ENCODE results near the gene UBFD1.
A peak's percentile ranks its signal among the peaks of the same experiment; 100 is the strongest.
"Not testable (repeated sequence)": the region's sequence is repeated elsewhere in the genome, so short reads cannot be mapped to it uniquely, and the experiment has no call there.

Gene UBFD1

GRCh38 chr16:23567602-23568001 lies 10.1 kb downstream of the UBFD1 start:
- no peak for DNase-seq (ENCODE audit: low read depth in 2 of 2)

DNA sequence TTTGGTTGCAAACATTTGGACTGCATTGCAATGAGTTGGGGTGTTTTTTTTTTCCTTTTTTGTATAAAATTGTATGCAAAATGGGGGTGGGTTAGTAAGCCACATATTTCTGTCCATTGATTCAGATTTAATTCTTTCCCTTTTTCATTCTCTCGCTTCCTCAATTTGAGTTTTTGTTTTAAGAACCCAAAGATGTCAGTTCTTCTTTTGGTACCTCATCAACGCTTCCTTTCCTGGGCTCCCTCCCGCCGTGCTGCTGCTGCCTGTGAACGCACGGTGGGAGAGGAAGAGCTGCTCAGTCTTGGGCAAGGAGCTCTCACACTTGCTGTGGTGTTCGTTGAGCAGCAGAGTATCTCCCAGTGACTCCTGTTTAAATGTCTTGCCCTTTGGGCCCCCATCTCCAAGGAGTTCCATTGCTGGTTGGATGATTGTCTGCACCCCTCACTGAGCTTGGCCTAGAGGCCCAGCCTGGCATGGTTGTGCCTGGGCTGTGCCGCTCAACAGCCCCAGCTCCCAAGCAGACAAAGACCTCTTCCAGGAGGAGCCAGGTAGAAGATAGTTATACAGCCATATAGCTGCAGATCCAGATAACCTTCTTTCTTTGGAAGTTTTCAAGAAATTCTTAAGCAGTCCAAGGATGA lies 13.6 kb downstream of the UBFD1 start:
- DNase-seq (ENCODE audit: low read depth in 2 of 2): no peak

- no peak for DNase-seq (ENCODE audit: low read depth in 2 of 2)
Measured at GRCh38 chr16:23571895-23572294, 14.4 kb downstream of the UBFD1 start.

GRCh38 chr16:23572394-23572793 lies 14.9 kb downstream of the UBFD1 start:
- DNase-seq (ENCODE audit: low read depth in 2 of 2): no peak

DNA sequence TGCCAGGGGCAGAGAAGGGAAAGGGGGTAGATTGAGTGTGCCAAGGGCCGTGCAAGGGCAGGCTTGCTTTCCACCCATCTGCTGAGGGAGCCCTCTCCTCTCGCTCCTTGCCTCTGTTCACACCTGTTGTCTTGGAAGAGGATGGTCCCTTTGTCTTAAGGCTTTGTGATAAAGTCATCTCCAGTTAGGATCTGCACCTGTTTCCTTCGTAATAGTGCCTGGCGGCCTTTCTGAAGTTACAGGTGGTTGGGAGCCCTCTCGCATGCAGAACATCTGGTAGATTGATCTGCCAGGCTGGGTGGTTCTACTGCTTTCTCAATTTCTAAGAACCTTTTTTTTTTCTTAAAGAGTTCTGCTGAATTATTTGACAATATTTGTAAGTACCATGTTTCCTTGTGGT lies 16.3 kb downstream of the UBFD1 start:
- no peak for DNase-seq (ENCODE audit: low read depth in 2 of 2)

DNA sequence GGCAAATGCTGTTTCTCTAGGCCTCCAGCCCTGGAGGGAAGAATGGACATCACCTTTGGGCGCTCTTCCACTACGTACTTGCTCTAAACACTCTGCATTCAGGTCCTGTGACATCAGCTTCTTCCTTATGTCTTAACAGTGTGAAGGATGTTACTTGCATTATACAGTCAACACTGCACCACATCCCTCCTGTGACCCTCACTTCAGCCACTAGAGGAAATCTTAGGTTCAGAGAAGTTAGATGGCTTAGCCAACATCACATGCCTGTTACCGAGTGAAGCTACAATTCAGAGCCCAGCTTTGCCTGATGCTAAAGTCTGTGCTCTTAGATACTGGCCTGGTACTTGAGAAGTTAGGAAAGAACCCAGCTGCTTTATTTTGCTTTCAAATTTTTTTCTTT lies 18.3 kb downstream of the UBFD1 start:
- DNase-seq (ENCODE audit: low read depth in 2 of 2): no peak

- DNase-seq (ENCODE audit: low read depth in 2 of 2): no peak
Measured at GRCh38 chr16:23577493-23577892, 20.0 kb downstream of the UBFD1 start.

GRCh38 chr16:23578101-23578830 lies 20.7 kb downstream of the UBFD1 start:
- no peak for DNase-seq (ENCODE audit: low read depth in 2 of 2)

GRCh38 chr16:23579371-23579770 lies 21.8 kb downstream of the UBFD1 start:
- no peak for DNase-seq (ENCODE audit: low read depth in 2 of 2)

DNA sequence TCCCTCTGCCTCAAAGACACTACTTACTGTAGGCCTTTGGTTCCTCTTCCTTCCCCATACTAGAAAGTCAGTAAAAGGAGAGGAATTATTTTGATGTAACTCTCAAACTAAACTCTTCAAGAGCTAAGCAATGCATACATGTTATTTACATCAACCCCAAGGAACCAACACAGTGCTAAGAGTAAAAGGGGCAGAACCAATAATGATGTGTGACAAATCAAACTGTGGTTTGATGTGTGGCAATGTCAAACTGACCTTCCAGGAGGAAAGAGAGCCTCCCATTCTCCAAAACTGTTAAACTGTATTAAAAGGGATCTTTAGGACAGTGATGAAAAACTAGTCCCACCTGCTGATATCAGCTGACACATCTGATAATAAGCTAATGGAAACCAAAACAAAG lies 22.9 kb downstream of the UBFD1 start:
- no peak for DNase-seq (ENCODE audit: low read depth in 2 of 2)

DNA sequence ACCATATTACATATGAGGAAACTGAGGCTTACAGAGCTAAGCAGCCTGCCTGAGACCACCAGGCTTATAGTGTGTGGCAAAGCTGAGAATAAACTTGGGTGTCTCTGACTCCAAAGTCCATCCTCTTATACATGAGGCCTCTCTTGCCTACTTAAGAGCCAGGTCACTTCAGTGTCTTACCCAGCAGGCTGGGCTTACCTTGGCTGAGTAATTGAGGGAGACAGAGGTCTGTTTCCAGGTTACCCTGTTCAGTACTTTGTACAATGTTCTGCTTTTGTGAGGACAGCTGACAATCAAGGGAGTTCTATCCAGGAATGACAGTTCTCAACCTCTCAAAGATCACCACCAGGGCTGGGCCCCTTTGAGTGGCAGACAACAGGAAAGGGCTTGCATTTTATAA lies 24.2 kb downstream of the UBFD1 start:
- DNase-seq (ENCODE audit: low read depth in 2 of 2): no peak

GRCh38 chr16:23583271-23583670 lies 25.7 kb downstream of the UBFD1 start:
- DNase-seq (ENCODE audit: low read depth in 2 of 2): not testable (repeated sequence)

DNA sequence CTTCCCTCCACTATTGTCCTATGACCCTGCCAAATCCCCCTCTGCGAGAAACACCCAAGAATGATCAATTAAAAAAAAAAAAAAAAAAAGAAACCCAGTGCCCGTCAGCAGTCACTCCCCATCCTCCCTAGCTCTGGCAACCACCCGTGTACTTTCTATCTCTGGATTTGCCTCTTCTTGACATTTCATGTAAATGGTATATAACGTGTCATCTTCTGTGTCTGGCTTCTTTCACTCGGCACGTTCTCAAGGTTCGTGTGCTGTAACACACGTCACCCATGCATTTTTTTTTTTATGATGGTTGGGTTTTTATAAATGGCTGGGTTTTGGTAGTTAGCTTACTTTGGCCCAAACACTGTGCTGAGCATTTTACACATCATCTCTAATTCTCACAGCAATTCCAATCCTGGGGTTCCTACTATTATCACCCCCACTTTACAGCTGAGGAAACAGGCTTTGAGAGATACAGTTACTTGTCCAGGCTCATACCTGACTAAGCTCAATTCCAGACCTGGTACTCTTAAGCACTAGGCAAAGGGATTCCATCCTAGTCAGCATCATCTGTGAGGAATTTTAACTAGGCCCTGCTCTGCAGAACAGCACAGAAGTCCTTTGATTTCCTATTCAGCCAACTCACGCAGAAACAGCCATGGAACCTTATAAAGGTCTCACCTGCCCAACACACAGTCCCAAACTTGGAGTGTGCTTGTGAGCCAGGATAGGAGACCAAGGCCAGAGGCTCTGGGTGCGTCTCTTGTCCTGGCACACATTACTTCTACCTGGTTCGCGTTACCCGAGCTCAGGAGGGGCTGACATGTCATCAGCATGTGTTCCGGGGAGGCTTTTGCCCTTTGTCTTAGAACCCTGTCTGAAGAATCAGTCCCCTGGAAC lies 26.9 kb downstream of the UBFD1 start:
- no peak for DNase-seq (ENCODE audit: low read depth in 2 of 2)

GRCh38 chr16:23587726-23588125 lies 30.2 kb downstream of the UBFD1 start:
- no peak for DNase-seq (ENCODE audit: low read depth in 2 of 2)

DNA sequence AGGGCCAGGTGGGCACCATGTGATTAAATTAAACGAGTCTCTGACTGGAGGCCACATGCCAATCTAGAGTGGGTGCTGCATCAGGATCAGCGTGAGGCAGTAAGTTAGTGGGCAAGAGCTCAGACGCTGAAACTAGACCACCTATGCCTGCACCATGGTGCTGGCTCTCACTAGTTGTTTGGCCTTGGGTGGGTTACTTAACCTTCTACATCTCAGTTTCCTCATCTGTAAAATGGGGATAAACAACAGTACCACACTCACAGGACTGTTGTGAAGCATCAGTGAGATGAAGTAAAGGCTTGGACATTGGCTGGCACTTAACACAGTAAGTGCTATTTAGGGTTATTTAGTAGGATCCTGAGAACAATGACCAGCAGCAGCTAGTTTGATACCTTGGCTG lies 32.7 kb downstream of the UBFD1 start:
- DNase-seq (ENCODE audit: low read depth in 2 of 2): no peak

- DNase-seq (ENCODE audit: low read depth in 2 of 2): no peak
Measured at GRCh38 chr16:23594186-23594585, 36.7 kb downstream of the UBFD1 start.

DNA sequence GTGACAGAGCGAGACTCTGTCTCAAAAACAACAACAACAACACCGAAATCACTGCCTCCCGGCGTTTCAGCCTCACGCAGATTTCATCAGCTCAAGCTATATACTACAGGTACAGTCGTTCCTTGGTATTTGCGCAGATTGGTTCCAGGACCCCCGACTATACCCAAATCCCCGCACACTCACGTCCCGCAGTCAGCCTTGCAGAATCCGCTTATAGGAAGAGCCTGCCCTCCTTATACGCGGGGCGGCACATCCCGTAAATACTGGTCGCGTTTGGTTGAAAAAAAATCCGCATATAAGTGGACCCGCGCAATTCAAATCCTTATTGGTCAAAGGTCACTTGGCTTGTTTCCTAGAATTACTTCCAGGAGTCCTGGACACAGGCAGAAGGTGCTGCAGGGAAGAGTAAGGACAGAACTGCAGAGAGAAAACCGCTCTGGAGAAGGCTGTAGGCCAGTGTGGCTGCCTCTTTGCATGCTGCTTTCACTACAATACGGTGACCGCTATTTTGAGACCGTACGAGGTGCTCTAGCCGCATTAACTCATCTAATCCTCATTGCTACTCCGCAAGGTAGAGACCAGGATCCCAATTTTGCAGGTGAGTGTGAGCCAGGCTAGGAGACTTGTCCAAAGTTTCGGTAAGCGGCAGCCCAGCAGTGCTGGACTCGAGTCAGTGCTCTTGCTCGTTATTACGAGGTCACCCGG lies 37.9 kb downstream of the UBFD1 start:
- no peak for DNase-seq (ENCODE audit: low read depth in 2 of 2)

DNA sequence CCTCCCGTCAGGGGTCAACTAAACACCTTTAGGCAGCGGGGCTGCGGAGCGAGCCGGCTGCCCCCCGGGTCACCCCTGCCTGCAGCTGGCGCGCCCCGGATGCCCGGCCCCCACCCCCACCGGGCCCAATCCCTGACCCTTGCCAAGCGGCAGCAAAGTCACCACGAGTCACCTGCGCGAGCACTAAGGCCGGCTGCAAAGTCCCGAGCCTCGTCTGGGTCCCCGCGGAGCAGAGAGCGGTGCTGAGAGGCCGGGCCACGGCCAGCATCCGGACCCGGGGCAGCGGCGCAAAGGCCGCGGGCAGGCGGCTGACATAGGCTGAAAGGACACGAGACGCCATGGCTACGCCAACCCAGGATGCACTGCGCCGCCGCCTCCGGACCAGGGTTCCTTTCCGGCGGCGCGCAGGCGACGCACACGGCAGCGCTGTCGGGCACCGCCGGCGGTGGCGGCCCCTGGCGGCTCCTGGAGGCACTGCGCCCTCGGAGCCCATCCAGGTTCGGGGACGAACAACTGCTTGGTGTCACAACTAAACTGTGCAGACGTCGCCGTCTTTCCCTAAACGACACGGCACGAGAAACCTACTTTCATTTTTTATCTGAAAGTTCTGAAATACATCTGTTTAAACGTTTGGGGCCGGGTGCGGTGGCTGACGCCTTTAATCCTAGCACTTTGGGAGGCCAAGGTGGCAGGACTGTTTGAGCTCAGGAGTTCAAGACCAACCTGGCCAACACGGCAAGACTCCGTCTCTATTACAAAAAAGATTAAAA lies 38.6 kb downstream of the UBFD1 start, which contains the start of gene NDUFAB1:
TSS of gene NDUFAB1 (minus strand) at position 366 of the 770 bp plus-strand sequence. CDS start at position 340, 26 bp downstream.
- DNase-seq (ENCODE audit: low read depth in 2 of 2): peak; percentile 78 to 83

DNA sequence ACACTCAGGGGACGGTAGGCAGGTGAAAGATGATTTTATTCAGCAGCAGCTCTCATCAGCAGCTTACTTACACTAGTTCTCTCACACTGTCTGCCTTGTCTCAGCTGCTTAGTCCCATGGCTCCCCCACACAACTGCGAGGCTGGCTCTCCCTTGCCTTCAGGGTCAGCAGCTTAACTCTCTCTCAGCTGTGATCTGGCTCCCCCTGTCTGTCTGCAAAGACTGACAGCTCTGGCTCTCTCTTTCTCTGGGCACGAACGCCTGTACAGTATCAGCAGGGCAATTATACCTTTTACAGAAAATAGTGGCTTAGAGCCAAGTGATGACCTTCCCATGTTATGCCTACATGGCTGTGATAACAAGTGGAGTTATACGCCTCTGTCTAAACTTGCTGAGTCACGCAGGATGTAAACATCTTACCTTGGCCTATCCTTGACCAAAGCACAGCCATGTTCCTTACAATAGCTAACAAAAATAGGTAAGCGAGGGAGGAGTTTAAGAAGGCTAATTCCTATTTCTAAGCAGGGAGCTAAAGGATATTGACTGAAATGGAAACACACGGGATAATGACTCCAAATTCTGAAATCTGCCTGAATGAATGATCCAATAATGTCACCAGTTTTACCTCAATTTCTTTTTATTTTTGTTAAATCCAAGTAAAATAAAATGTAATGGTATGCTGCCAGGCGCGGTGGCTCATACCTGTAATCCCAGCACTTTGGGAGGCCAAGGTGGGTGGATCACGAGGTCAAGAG lies 39.7 kb downstream of the UBFD1 start:
- DNase-seq (ENCODE audit: low read depth in 2 of 2): no peak

GRCh38 chr16:23607726-23608125 lies 50.2 kb downstream of the UBFD1 start:
- no peak for DNase-seq (ENCODE audit: low read depth in 2 of 2)

Data from stimulated activated CD8-positive, alpha-beta memory T cell treated with anti-CD3 and anti-CD28 coated beads, Interleukin-7, amount 100 ng/mL, for 1 hour (primary cell).